ENCODE measurements around the gene OVCA2.
"Not testable (repeated sequence)": the region's sequence is repeated elsewhere in the genome, so short reads cannot be mapped to it uniquely, and the experiment has no call there.

Gene OVCA2

GRCh38 chr17:2013220-2013993, 28.4 kb upstream of the OVCA2 start:
- DNase-seq; intact Hi-C loops (cut with DNase I): not testable (repeated sequence)

- DNase-seq = no peak
- intact Hi-C loops (cut with DNase I) = no loop called here
These were observed 27.9 kb upstream of the OVCA2 start for GRCh38 chr17:2013994-2014317.

- DNase-seq = no peak
- intact Hi-C loops (cut with DNase I) = no loop called here
These were observed 26.5 kb upstream of the OVCA2 start for GRCh38 chr17:2015314-2015713.

GRCh38 chr17:2016494-2016893, 25.3 kb upstream of the OVCA2 start:
- intact Hi-C loops (cut with DNase I) = no loop called here
- no peak for DNase-seq

- intact Hi-C loops (cut with DNase I) = no loop called here
- no peak for DNase-seq
These were observed 24.4 kb upstream of the OVCA2 start for GRCh38 chr17:2017274-2017941.

- peak in 1 of 10 donors; percentile 79 for DNase-seq
- intact Hi-C loops (cut with DNase I) = no loop called here
These were observed 22.9 kb upstream of the OVCA2 start for GRCh38 chr17:2018716-2019510.

GRCh38 chr17:2019723-2020122, 22.1 kb upstream of the OVCA2 start:
- intact Hi-C loops (cut with DNase I) = no loop called here
- no peak for DNase-seq

- DNase-seq = no peak
- intact Hi-C loops (cut with DNase I) = no loop called here
These were observed 21.1 kb upstream of the OVCA2 start for GRCh38 chr17:2020721-2021120.

- DNase-seq = peak in 2 of 10 donors; percentile 88
- intact Hi-C loops (cut with DNase I) = no loop called here
These were observed 19.1 kb upstream of the OVCA2 start for GRCh38 chr17:2022647-2023240.

- no peak for DNase-seq
- intact Hi-C loops (cut with DNase I) = no loop called here
These were observed 18.6 kb upstream of the OVCA2 start for GRCh38 chr17:2023256-2023655.

GRCh38 chr17:2023692-2024571, 17.9 kb upstream of the OVCA2 start:
- peak in 3 of 10 donors; percentile 83 to 92 (median 83) for DNase-seq
- intact Hi-C loops (cut with DNase I) = no loop called here

GRCh38 chr17:2024572-2025219, 17.1 kb upstream of the OVCA2 start:
- peak in 1 of 10 donors; percentile 77 for DNase-seq
- intact Hi-C loops (cut with DNase I) = no loop called here

GRCh38 chr17:2025220-2025621, 16.6 kb upstream of the OVCA2 start, which contains the start of gene RTN4RL1:
Gene RTN4RL1 (minus strand): TSS chr17:2025334. CDS start chr17:2024865, 469 bp downstream.
- DNase-seq = peak in 9 of 10 donors; percentile 35 to 97 (median 81)
- intact Hi-C loops (cut with DNase I) = no loop called here

- intact Hi-C loops (cut with DNase I) = loop anchor here (1.0 kb wide), 1 partner anchor 117 kb away; no protein-coding TSS in a partner anchor
- DNase-seq = peak in 9 of 10 donors; percentile 55 to 95 (median 79)
These were observed 16.1 kb upstream of the OVCA2 start for GRCh38 chr17:2025622-2026309.

- intact Hi-C loops (cut with DNase I) = no loop called here
- peak in 2 of 10 donors; percentile 82 to 85 for DNase-seq
These were observed 14.1 kb upstream of the OVCA2 start for GRCh38 chr17:2027528-2028233.

GRCh38 chr17:2028234-2028614, 13.6 kb upstream of the OVCA2 start:
- intact Hi-C loops (cut with DNase I) = no loop called here
- no peak for DNase-seq

GRCh38 chr17:2028737-2029136, 13.1 kb upstream of the OVCA2 start:
- DNase-seq = no peak
- intact Hi-C loops (cut with DNase I) = no loop called here
